Naive B cell (primary cell): ENCODE data around the gene PNKP. TPM values are rescaled to one million over a fixed set of nuclear protein-coding genes. Genes with fewer than 3 reads are reported as not detected.

Source experiments
- ATAC-seq, 2 donors: fragments of 150-1000 bp; cut with Tn5 transposase; 2 replicates each; pipeline ENCODE4 v1.10.0; 2021; ENCODE audit warnings: low read depth in 2 of 2, mild to moderate bottlenecking in 2 of 2, moderate library complexity in 2 of 2
- DNase-seq: peaks from one replicate; pipeline ENCODE4 v3.0.0; 2022
- H3K27ac Mint-ChIP-seq, 6 donors: one replicate each; pipeline ENCODE4 v1.8.0; 2020 to 2022; ENCODE audit warnings: mild to moderate bottlenecking in 6 of 6, mixed read lengths in 6 of 6, moderate library complexity in 5 of 6, inconsistent platforms in 2 of 6
- H3K27me3 Mint-ChIP-seq, 3 donors: one replicate each; pipeline ENCODE4 v1.8.0; 2021 to 2022; ENCODE audit warnings: mixed read lengths in 3 of 3, mild to moderate bottlenecking in 1 of 3
- H3K36me3 Mint-ChIP-seq, 2 donors: one replicate each; pipeline ENCODE4 v1.8.0; 2020 to 2022; ENCODE audit warnings: mixed read lengths in 2 of 2, inconsistent platforms in 1 of 2, mild to moderate bottlenecking in 1 of 2
- H3K4me1 Mint-ChIP-seq, 3 donors: one replicate each; pipeline ENCODE4 v1.8.0; 2020 to 2022; ENCODE audit warnings: mixed read lengths in 3 of 3, inconsistent platforms in 1 of 3, mild to moderate bottlenecking in 1 of 3, moderate library complexity in 1 of 3
- H3K4me3 Mint-ChIP-seq, 8 donors: one replicate each; pipeline ENCODE4 v1.8.0; 2020 to 2022; ENCODE audit warnings: mild to moderate bottlenecking in 8 of 8, mixed read lengths in 8 of 8, moderate library complexity in 8 of 8, inconsistent platforms in 2 of 8
- H3K9me3 Mint-ChIP-seq, 7 donors: one replicate each; pipeline ENCODE4 v1.8.0; 2020 to 2022; ENCODE audit warnings: mixed read lengths in 7 of 7, mild to moderate bottlenecking in 5 of 7, inconsistent platforms in 2 of 7, moderate library complexity in 1 of 7
- polyA plus RNA-seq, 6 donors: library from polyadenylated mRNA; unstranded; fragments of 300-500 nt; fragmentation: Illumina TruSeq; gene quantifications; one replicate each; pipeline ENCODE4 v1.2.3, GENCODE V29; 2021; ENCODE audit warnings: low read depth in 6 of 6

Gene PNKP
- polyA plus RNA-seq, 6 donors from 2014 or later, result 39.4 to 64.9 (median 49.8) TPM

DNA sequence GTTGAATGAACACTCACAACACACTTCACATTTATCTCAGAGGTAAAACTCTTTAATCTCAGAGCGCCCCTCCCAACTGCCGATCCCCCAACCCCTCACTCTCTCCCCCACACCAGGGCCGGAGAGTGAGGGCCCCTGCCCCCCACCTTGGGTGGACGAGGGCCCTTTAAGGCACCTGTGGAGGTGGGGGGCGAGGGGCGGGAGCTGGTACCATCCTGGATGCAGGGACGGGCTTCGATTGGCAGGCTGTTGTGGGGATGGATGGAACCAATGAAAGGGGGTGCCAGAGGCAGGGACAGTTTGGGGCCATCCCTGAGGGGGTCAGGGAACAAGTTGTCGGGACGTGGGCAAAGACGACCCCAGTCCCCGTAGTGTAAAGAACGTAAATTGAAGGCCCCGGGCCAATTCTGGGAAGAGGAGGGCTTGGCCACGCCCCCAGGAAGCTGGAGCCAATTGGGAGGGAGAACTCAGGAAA is 1.7 kb upstream of the PNKP start:
- no peak for DNase-seq
- Mint-ChIP-seq H3K4me3 (no peak overlapping the region), H3K4me1 (peaks cover 30 to 62% (median 46%) of the 10 kb centered on the region in 3 donors), H3K27ac (peak overlapping the region in 1 of 6 donors; percentile 100), H3K27me3 (no peaks in the 10 kb centered on the region), H3K36me3 (no peaks in the 10 kb centered on the region), H3K9me3 (peaks cover 0 to 2% (median 0%) of the 10 kb centered on the region in 7 donors)
- peak in 1 of 2 donors; percentile 2 for ATAC-seq

DNA sequence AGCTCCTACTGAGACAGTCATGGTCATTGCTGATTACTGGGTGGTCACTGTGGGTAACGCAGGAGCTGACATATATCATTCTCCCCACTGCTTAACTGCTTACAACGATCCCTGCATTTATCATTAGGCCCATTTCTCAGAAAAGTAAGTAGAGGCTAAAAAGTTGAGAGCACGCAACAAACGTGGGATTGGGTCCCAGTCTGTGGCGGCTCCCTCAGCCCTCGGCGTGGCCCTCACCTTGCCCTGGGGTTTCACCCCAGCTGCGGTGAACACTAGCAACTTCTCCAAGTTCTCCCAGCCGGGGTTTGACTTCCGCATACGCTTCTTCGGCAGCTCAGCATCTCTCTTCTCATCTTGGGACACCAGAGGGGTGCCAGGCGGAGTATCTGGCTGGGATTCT is 2.5 kb downstream of the PNKP start:
- ATAC-seq, result no peak
- Mint-ChIP-seq H3K36me3 (peaks cover 0 to 9% of the 10 kb centered on the region in 2 donors), H3K4me3 (peak overlapping the region in 1 of 8 donors; percentile 8), H3K9me3 (peaks cover 0 to 2% (median 0%) of the 10 kb centered on the region in 7 donors), H3K4me1 (peaks cover 33 to 49% (median 37%) of the 10 kb centered on the region in 3 donors), H3K27ac (peak overlapping the region in 1 of 6 donors; percentile 85), H3K27me3 (no peaks in the 10 kb centered on the region)
- DNase-seq, result no peak

DNA sequence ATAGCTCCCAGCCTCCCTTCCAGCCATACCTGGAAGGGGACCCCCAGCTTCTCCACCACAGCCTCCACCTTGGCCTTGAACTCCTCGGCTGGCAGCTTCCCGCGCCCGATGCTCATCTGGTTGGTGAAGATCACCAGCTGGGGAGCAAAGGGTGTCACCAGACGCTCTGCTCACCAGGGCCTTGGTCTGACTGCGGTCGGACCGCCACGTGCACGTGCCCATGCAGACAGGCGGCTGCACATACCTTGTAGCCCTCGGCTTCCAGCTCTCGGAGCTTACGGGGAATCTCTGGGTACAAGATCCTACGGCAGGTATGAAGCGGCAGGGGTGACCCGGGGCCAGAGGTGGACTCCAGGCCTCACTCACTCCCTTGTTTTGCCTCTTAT is 3.4 kb downstream of the PNKP start:
- peaks cover 0 to 9% of the 10 kb centered on the region in 2 donors for H3K36me3 Mint-ChIP-seq
- H3K4me3 Mint-ChIP-seq, result peak overlapping the region in 3 of 8 donors; percentile 28 to 47 (median 40)
- H3K27me3 Mint-ChIP-seq, result no peaks in the 10 kb centered on the region

GRCh38 chr19:49863254-49863934 is 4.0 kb downstream of the PNKP start:
- peaks cover 0 to 2% (median 0%) of the 10 kb centered on the region in 7 donors for H3K9me3 Mint-ChIP-seq
- peaks cover 33 to 44% (median 37%) of the 10 kb centered on the region in 3 donors for H3K4me1 Mint-ChIP-seq
- peak overlapping the region in 3 of 8 donors; percentile 6 to 47 (median 28) for H3K4me3 Mint-ChIP-seq
- no peak for ATAC-seq
- H3K27ac Mint-ChIP-seq, result peak overlapping the region in 4 of 6 donors; percentile 48 to 86 (median 54)
- H3K27me3 Mint-ChIP-seq, result no peaks in the 10 kb centered on the region
- DNase-seq, result no peak
- peaks cover 0 to 9% of the 10 kb centered on the region in 2 donors for H3K36me3 Mint-ChIP-seq

More for the DNA sequence above, 3.4 kb downstream of the PNKP start:
- ATAC-seq (no peak), DNase-seq (no peak)
- Mint-ChIP-seq H3K9me3 (peaks cover 0 to 2% (median 0%) of the 10 kb centered on the region in 7 donors), H3K4me1 (peaks cover 33 to 49% (median 37%) of the 10 kb centered on the region in 3 donors), H3K27ac (peak overlapping the region in 2 of 6 donors; percentile 18 to 39)

DNA sequence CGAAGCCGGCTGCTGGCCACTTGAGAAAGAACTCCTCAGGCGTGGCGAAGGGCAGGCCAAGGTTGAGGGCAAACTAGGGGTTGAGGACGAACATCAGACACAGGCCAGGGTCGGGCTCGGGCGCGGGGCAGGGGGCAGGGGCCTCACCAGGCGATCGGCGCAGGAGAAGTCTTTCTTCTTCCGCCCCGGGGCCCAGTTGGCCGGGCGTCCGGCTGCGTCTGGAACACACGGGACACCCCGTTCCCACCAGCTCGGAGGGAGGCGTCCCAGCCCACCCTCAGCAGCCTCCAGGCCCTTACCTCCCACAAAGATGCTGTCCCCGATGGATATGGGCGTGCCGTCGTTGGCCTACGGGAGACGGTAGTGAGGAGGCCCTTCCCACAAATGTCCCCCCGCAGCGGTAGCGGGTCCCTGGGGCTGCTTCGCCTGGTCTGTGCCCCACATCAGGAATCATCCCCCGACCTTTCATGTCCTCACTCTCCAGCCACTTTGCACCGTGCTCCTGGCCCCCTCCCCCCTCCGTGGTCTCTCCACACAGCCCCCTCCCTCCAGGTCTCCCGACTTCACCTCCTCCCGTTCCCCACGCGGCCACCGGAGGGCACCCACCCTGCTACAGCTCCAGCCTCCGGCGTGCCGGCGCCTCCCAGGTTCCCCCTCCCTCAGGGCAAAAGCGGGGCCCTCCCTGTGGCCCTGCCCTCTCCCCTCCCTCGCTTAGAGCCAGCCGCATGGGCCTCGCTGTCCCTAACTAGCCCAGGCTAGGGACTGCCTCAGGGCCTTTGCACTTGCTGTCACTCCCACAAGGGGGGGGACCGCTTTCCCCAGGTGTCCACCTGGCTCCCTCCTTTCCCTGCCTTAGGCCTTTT is 4.8 kb downstream of the PNKP start:
- ATAC-seq, result no peak
- no peaks in the 10 kb centered on the region for H3K27me3 Mint-ChIP-seq
- peaks cover 30 to 36% (median 30%) of the 10 kb centered on the region in 3 donors for H3K4me1 Mint-ChIP-seq
- peak overlapping the region in 2 of 6 donors; percentile 48 to 50 for H3K27ac Mint-ChIP-seq
- peaks cover 0 to 2% (median 0%) of the 10 kb centered on the region in 7 donors for H3K9me3 Mint-ChIP-seq
- H3K36me3 Mint-ChIP-seq, result peaks cover 0 to 9% of the 10 kb centered on the region in 2 donors
- DNase-seq, result no peak
- peak overlapping the region in 1 of 8 donors; percentile 47 for H3K4me3 Mint-ChIP-seq

- Mint-ChIP-seq H3K9me3 (peaks cover 0 to 2% (median 0%) of the 10 kb centered on the region in 7 donors), H3K4me3 (peak overlapping the region in 1 of 8 donors; percentile 21), H3K4me1 (peaks cover 23 to 31% (median 25%) of the 10 kb centered on the region in 3 donors), H3K27ac (no peak overlapping the region), H3K27me3 (no peaks in the 10 kb centered on the region), H3K36me3 (peaks cover 0 to 9% of the 10 kb centered on the region in 2 donors)
- DNase-seq (no peak), ATAC-seq (no peak)
Measured at GRCh38 chr19:49861541-49862378, 5.6 kb downstream of the PNKP start.

GRCh38 chr19:49861107-49861506 is 6.3 kb downstream of the PNKP start:
- no peak for ATAC-seq
- Mint-ChIP-seq H3K36me3 (peaks cover 0 to 9% of the 10 kb centered on the region in 2 donors), H3K27me3 (no peaks in the 10 kb centered on the region), H3K4me1 (peaks cover 17 to 25% (median 18%) of the 10 kb centered on the region in 3 donors), H3K4me3 (no peak overlapping the region), H3K9me3 (peaks cover 0 to 2% (median 0%) of the 10 kb centered on the region in 7 donors), H3K27ac (no peak overlapping the region)
- no peak for DNase-seq

DNA sequence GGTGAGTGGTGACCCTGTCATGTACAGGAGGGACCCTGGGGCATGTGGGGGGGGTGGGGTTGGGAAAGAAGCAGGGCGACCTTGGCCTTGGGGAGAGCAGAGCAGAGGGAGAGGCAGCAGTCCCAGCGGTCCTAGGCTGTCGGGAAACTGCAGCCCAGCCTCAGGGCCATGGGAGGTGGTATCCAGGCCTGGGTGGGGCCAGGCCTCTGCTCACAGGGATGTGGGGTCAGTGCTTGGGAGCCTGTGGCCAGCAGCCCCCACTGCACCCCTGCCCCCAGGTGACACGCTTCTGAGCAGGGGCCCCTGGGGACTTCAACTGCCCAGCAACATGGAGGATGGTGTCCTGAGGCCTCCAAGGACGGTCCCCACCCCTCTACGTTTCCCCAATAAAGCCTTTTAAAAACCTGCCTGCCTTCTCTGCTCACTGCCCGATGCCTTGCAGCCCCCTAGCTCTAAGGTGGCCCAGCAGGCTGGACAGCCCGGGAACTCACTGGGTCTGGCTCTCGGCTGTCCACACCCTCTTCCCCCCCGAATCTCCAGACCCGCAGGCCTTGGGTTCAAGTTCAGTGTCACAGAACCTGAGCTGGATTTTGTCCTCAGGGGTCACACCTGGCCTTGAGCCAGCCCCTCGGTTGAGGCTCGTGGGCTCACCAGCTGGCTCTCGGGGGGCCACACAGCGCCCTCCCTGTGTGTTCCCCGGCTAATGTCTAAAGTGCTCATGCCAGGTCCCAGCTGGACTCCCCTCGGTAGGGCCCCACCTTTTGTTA is 6.9 kb downstream of the PNKP start:
- peaks cover 12 to 19% (median 14%) of the 10 kb centered on the region in 3 donors for H3K4me1 Mint-ChIP-seq
- no peak overlapping the region for H3K27ac Mint-ChIP-seq
- no peaks in the 10 kb centered on the region for H3K27me3 Mint-ChIP-seq
- peaks cover 0 to 9% of the 10 kb centered on the region in 2 donors for H3K36me3 Mint-ChIP-seq
- H3K9me3 Mint-ChIP-seq, result peaks cover 0 to 2% (median 0%) of the 10 kb centered on the region in 7 donors
- no peak overlapping the region for H3K4me3 Mint-ChIP-seq
- ATAC-seq, result peak in 1 of 2 donors; percentile 16
- no peak for DNase-seq

DNA sequence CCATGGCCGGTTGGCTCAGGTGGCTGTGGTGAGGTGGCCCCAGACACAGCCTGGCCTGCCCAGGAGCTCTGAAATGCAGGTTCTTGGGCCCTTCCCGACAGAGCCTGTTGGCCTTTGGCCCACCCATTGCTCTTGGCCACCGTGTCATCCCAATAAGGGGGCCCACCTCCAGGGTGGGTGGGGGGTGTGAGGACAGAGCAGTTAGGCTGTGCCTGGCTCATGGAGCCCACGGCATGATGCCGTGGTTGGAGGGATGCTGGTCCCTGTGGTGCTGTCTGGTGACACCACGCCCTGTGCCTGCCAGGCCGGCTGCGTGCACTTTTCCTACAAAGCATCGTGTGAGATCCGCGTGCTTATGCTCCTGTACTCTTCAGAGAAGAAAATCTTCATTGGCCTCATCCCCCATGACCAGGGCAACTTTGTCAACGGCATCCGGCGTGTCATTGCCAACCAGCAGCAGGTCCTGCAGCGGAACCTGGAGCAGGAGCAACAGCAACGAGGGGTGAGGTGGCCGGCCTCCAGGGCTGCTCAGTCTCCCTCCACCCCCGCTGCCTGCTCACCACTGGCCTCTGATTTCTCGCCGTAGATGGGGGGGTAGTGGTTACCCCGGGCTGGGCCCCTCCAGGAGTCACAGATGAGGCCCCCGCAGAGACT is 7.6 kb downstream of the PNKP start:
- no peak for DNase-seq
- ATAC-seq, result no peak
- Mint-ChIP-seq H3K9me3 (peaks cover 0 to 2% (median 0%) of the 10 kb centered on the region in 7 donors), H3K27me3 (no peaks in the 10 kb centered on the region), H3K27ac (no peak overlapping the region), H3K4me1 (peaks cover 7 to 16% (median 13%) of the 10 kb centered on the region in 3 donors), H3K4me3 (no peak overlapping the region), H3K36me3 (peaks cover 0 to 9% of the 10 kb centered on the region in 2 donors)

DNA sequence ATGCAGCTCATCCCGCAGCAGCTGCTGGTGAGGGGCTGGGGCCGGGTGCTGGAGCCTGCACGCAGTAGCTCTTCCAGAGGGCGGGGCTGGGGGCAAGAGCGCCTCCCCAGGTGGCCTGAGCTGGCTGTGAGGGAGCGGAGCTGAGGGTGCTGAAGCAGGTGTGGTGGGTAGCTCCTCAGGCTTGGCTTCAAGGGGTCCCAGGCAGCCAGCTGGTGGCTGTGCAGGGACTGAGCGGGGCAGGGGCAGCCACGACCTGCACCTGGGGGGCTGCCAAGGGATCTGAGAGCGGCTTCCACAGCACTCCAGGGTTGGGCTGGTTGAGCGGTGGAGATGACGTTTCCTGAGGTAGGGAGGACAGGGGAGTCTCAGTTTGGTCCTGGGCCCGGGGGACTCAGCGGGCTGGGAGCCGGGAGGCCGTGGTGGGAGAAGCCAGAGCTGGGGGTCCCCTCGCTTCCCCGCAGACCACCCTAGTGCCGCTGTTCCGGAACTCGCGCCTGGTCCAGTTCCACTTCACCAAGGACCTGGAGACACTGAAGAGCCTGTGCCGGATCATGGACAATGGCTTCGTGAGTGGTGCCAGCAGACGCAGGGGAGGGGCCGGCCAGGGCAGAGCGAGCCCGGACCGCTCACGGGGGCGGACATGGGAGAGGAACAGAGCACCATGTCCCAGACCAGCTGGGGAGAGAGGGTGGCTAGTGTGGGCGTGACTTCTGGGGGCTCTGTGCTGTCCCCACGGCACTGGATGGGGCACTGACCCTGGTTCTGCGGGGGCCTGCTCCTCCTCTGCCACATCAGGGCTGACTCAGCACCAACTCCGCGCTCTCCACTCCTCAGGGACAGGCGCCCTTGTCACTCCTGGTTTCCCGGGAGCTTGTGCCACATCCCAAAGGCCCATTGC is 9.0 kb downstream of the PNKP start:
- H3K4me1 Mint-ChIP-seq, result peaks cover 11 to 15% (median 12%) of the 10 kb centered on the region in 3 donors
- DNase-seq (no peak), ATAC-seq (no peak)
- peaks cover 0 to 2% (median 0%) of the 10 kb centered on the region in 7 donors for H3K9me3 Mint-ChIP-seq
- peak overlapping the region in 1 of 8 donors; percentile 18 for H3K4me3 Mint-ChIP-seq
- no peaks in the 10 kb centered on the region for H3K27me3 Mint-ChIP-seq
- peaks cover 0 to 5% of the 10 kb centered on the region in 2 donors for H3K36me3 Mint-ChIP-seq
- H3K27ac Mint-ChIP-seq, result peak overlapping the region in 1 of 6 donors; percentile 69

DNA sequence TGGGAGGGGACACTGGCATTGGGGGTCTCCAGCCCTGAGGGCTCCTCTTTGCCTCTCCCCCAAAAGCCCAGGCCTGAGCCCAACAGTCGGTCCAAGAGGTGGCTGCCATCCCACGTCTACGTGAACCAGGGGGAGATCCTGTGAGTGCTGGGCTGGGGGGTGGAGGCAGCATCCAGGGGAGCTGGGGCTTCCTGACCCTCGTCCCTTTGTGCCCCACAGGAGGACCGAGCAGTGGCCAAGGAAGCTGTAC is 9.6 kb downstream of the PNKP start:
- Mint-ChIP-seq H3K36me3 (no peaks in the 10 kb centered on the region), H3K27ac (peak overlapping the region in 1 of 6 donors; percentile 69), H3K27me3 (no peaks in the 10 kb centered on the region), H3K4me3 (peak overlapping the region in 1 of 8 donors; percentile 7), H3K9me3 (no peaks in the 10 kb centered on the region), H3K4me1 (peaks cover 9 to 13% (median 11%) of the 10 kb centered on the region in 3 donors)
- ATAC-seq (no peak), DNase-seq (no peak)
